Stomach (tissue), 9 donors: ENCODE measurements around the gene TMEM235. TPM values are rescaled to one million over a fixed set of nuclear protein-coding genes. Genes with fewer than 3 reads are reported as not detected.

ENCODE experiments used
- DNase-seq, 2 donors: peaks; one replicate each; pipeline versions ENCODE4 v3.0.0 to v3.0.0-alpha.2; 2013 to 2019
- H3K27ac ChIP-seq, 5 donors: fragments of 200-600 bp in 4 of 5; sonication (generic) in 4 of 5; one replicate each; pipeline ENCODE4 v1.5.1; 2013 to 2019; ENCODE audit warnings: mild to moderate bottlenecking in 1 of 5, moderate library complexity in 1 of 5
- H3K27me3 ChIP-seq, 3 donors: fragments of 200-600 bp; sonication (generic); one replicate each; pipeline ENCODE4 v1.5.1; 2017 to 2019; ENCODE audit warnings: mixed run types in 1 of 3
- H3K36me3 ChIP-seq, 4 donors: fragments of 200-600 bp; sonication (generic); 1 replicate in 3 of 4; 2 replicates in 1 of 4; pipeline ENCODE4 v1.5.1; 2016 to 2019
- H3K4me1 ChIP-seq, 4 donors: fragments of 200-600 bp; sonication (generic); one replicate each; pipeline ENCODE4 v1.5.1; 2016 to 2019
- H3K4me3 ChIP-seq, 4 donors: fragments of 200-600 bp; sonication (generic) in 3 of 4; one replicate each; pipeline ENCODE4 v1.5.1; 2016 to 2019; ENCODE audit warnings: mild to moderate bottlenecking in 1 of 4
- H3K9me3 ChIP-seq, 4 donors: fragments of 200-600 bp; sonication (generic); one replicate each; pipeline ENCODE4 v1.5.1; 2016 to 2019
- CTCF ChIP-seq, 7 experiments: fragments of 450-650 bp in 4 of 7; fragments of 200-600 bp in 3 of 7; sonication (generic) in 3 of 7; IDR thresholded peaks; one replicate each; pipeline ENCODE4 v1.5.1; 2016 to 2019; ENCODE audit warnings: antibody characterized with exemption in 7 of 7, control low read depth in 2 of 7, mild to moderate bottlenecking in 1 of 7
- EP300 ChIP-seq: sonication (generic); formaldehyde crosslinking; IDR thresholded peaks from one replicate; pipeline ENCODE4 v1.6.1; 2017; ENCODE audit warnings: antibody characterized with exemption
- POLR2A ChIP-seq, 4 donors: fragments of 450-650 bp; IDR thresholded peaks; one replicate each; pipeline ENCODE4 v1.6.1; 2016; ENCODE audit warnings: antibody characterized with exemption in 4 of 4, control low read depth in 2 of 4, mild to moderate bottlenecking in 1 of 4, moderate library complexity in 1 of 4
- POLR2AphosphoS5 ChIP-seq, 3 donors: sonication (generic); formaldehyde crosslinking; IDR thresholded peaks; one replicate each; pipeline ENCODE4 v1.6.1; 2016; ENCODE audit warnings: antibody characterized with exemption in 3 of 3
- WGBS, 5 donors: extraction: QIAGEN DNeasy Blood & Tissue Kit in 3 of 5; methylation state at CpG; one replicate each; pipeline versions ENCODE4 v1.1.5 to v1.1.7; 2013 to 2018; 5-methylcytosine and 5-hydroxymethylcytosine counted together
- intact Hi-C: fragments of 100-400 bp; cut with DNase I; formaldehyde crosslinking; loops from one replicate; pipeline ENCODE4 v1.15.1; 2023; ENCODE audit warnings: low total_unique reads
- polyA plus RNA-seq, 3 donors: library from polyadenylated mRNA; stranded (reverse); fragments of 200-250 nt; gene quantifications; one replicate each; pipeline ENCODE4 v1.2.3, GENCODE V29; 2013
- total RNA-seq, 5 donors: library from RNA; depleted of rRNA; stranded (reverse); fragments of >200 nt; gene quantifications; one replicate each; pipeline versions ENCODE4 v1.1.0 to v1.2.3, GENCODE V29; 2014 to 2016
- donor health status: healthy with polysubstance abuse.
- donor health status: Bipolar disorder and iron deficiency.
- donor health status: healthy.

The TMEM235 gene
- total and polyA plus RNA-seq, 8 donors, result not detected

- intact Hi-C loops, result no loop called here
- TF ChIP-seq CTCF (IDR thresholded peaks at IDR 0.05), result no peak
- TF ChIP-seq POLR2AphosphoS5 (IDR thresholded peaks at IDR 0.05), result no peak
- no peak for TF ChIP-seq EP300
- no peak for TF ChIP-seq POLR2A (IDR thresholded peaks at IDR 0.05)
- Histone ChIP-seq H3K27me3 (peaks cover 0 to 42% (median 18%) of the 10 kb centered on the region in 3 donors), H3K4me3 (no peak overlapping the region), H3K4me1 (peaks cover 0 to 8% (median under 1%) of the 10 kb centered on the region in 4 donors), H3K27ac (no peak overlapping the region), H3K36me3 (peaks cover 0 to 10% (median 0%) of the 10 kb centered on the region in 4 donors), H3K9me3 (no peaks in the 10 kb centered on the region)
- 75 to 79% (median 77%) methylated on average over 12 of the region's 12 CpGs for WGBS, 5 donors
- no peak for DNase-seq
Measured at GRCh38 chr17:78226055-78226758, 5.2 kb upstream of the TMEM235 start.

GRCh38 chr17:78226759-78227454, 4.5 kb upstream of the TMEM235 start:
- Histone ChIP-seq H3K9me3 (no peaks in the 10 kb centered on the region), H3K4me3 (no peak overlapping the region), H3K27me3 (peaks cover 0 to 49% (median 25%) of the 10 kb centered on the region in 3 donors), H3K36me3 (peaks cover 0 to 10% (median 0%) of the 10 kb centered on the region in 4 donors), H3K27ac (no peak overlapping the region), H3K4me1 (peaks cover 0 to 15% (median 5%) of the 10 kb centered on the region in 4 donors)
- no peak for DNase-seq
- TF ChIP-seq POLR2AphosphoS5 (IDR thresholded peaks at IDR 0.05), result no peak
- TF ChIP-seq POLR2A (IDR thresholded peaks at IDR 0.05), result no peak
- no peak for TF ChIP-seq CTCF (IDR thresholded peaks at IDR 0.05)
- TF ChIP-seq EP300, result no peak
- intact Hi-C loops, result no loop called here
- WGBS, 5 donors, result 56 to 71% (median 64%) methylated on average over 18 to 20 of the region's 20 CpGs

- H3K27me3 ChIP-seq, result peaks cover 5 to 55% (median 31%) of the 10 kb centered on the region in 3 donors
- H3K9me3 ChIP-seq, result no peaks in the 10 kb centered on the region
- DNase-seq, result no peak
- 75 to 80% (median 78%) methylated on average over 4 to 10 of the region's 10 CpGs for WGBS, 5 donors
- no peak overlapping the region for H3K27ac ChIP-seq
- peaks cover 0 to 20% (median 8%) of the 10 kb centered on the region in 4 donors for H3K4me1 ChIP-seq
- TF ChIP-seq POLR2A (IDR thresholded peaks at IDR 0.05) (no peak), CTCF (IDR thresholded peaks at IDR 0.05) (no peak), EP300 (no peak)
- H3K4me3 ChIP-seq, result no peak overlapping the region
- H3K36me3 ChIP-seq, result peaks cover 0 to 10% (median 0%) of the 10 kb centered on the region in 4 donors
- intact Hi-C loops, result no loop called here
Measured at GRCh38 chr17:78227455-78227916, 3.9 kb upstream of the TMEM235 start.

GRCh38 chr17:78228176-78228575, 3.3 kb upstream of the TMEM235 start:
- 80 to 87% (median 86%) methylated on average over 4 of the region's 4 CpGs for WGBS, 5 donors
- intact Hi-C loops, result no loop called here
- DNase-seq, result no peak
- H3K4me1 ChIP-seq, result peaks cover 0 to 20% (median 9%) of the 10 kb centered on the region in 4 donors
- H3K27ac ChIP-seq, result no peak overlapping the region
- TF ChIP-seq POLR2A (IDR thresholded peaks at IDR 0.05) (no peak), POLR2AphosphoS5 (IDR thresholded peaks at IDR 0.05) (no peak), EP300 (no peak), CTCF (IDR thresholded peaks at IDR 0.05) (no peak)
- H3K9me3 ChIP-seq, result no peaks in the 10 kb centered on the region
- peaks cover 0 to 10% (median 0%) of the 10 kb centered on the region in 4 donors for H3K36me3 ChIP-seq
- H3K4me3 ChIP-seq, result no peak overlapping the region
- H3K27me3 ChIP-seq, result peaks cover 5 to 62% (median 38%) of the 10 kb centered on the region in 3 donors
